Hepatocyte (in vitro differentiated cells): ENCODE measurements around the gene MANBA. TPM values are rescaled to one million over a fixed set of nuclear protein-coding genes. Genes with fewer than 3 reads are reported as not detected.
"Not testable (repeated sequence)": the region's sequence is repeated elsewhere in the genome, so short reads cannot be mapped to it uniquely, and the experiment has no call there.

ENCODE experiments used
- DNase-seq: peaks from one replicate; pipeline ENCODE4 v3.0.0-alpha.2; 2016; ENCODE audit warnings: low spot score
- H2AFZ ChIP-seq: fragments of 200-600 bp; sonication (generic); 2 replicates; pipeline ENCODE4 v1.6.0; 2016; ENCODE audit warnings: antibody characterized with exemption, mild to moderate bottlenecking
- H3K27ac ChIP-seq: fragments of 200-600 bp; sonication (generic); 2 replicates; pipeline ENCODE4 v1.5.1; 2016; ENCODE audit warnings: mild to moderate bottlenecking
- H3K27me3 ChIP-seq: fragments of 200-600 bp; sonication (generic); 2 replicates; pipeline ENCODE4 v1.6.1; 2016
- H3K36me3 ChIP-seq: fragments of 200-600 bp; sonication (generic); replicated peaks from 2 replicates; pipeline ENCODE4 v1.5.1; 2016; ENCODE audit warnings: low read depth; ENCODE audit not compliant: insufficient read depth
- H3K4me1 ChIP-seq: fragments of 200-600 bp; sonication (generic); 2 replicates; pipeline ENCODE4 v1.5.1; 2016; ENCODE audit warnings: mild to moderate bottlenecking, moderate library complexity; ENCODE audit not compliant: insufficient read depth
- H3K4me2 ChIP-seq: fragments of 200-600 bp; sonication (generic); 2 replicates; pipeline ENCODE4 v1.6.0; 2016
- H3K4me3 ChIP-seq: fragments of 200-600 bp; sonication (generic); 2 replicates; pipeline ENCODE4 v1.5.1; 2016; ENCODE audit warnings: mild to moderate bottlenecking
- H3K79me2 ChIP-seq: fragments of 200-600 bp; sonication (generic); 2 replicates; pipeline ENCODE4 v1.6.0; 2017; ENCODE audit warnings: mild to moderate bottlenecking
- H3K9me2 ChIP-seq: fragments of 200-600 bp; sonication (generic); replicated peaks from 2 replicates; pipeline ENCODE4 v1.6.0; 2017; ENCODE audit warnings: mild to moderate bottlenecking; ENCODE audit not compliant: insufficient read depth
- H3K9me3 ChIP-seq: fragments of 200-600 bp; sonication (generic); 2 replicates; pipeline ENCODE4 v1.5.1; 2016; ENCODE audit warnings: low read depth, mild to moderate bottlenecking
- H4K20me1 ChIP-seq: fragments of 200-600 bp; sonication (generic); 2 replicates; pipeline ENCODE4 v1.6.0; 2016; ENCODE audit warnings: mild to moderate bottlenecking; ENCODE audit not compliant: insufficient read depth, poor library complexity, severe bottlenecking
- EZH2 ChIP-seq: fragments of 200-600 bp; sonication (generic); IDR thresholded peaks from 2 replicates; pipeline ENCODE4 v1.6.1; 2016; ENCODE audit warnings: antibody characterized with exemption, mild to moderate bottlenecking, borderline replicate concordance
- EZH2phosphoT487 ChIP-seq: fragments of 200-600 bp; sonication (generic); IDR thresholded peaks from one replicate; pipeline ENCODE4 v1.6.1; 2018; ENCODE audit warnings: antibody characterized with exemption, mild to moderate bottlenecking, low read depth, moderate library complexity; ENCODE audit not compliant: unreplicated experiment, severe bottlenecking
- WGBS: methylation state at CpG from one replicate; pipeline ENCODE4 v1.1.6; 2016; ENCODE audit warnings: low lambda C conversion rate; ENCODE audit errors: missing lambda C conversion rate; 5-methylcytosine and 5-hydroxymethylcytosine counted together
- polyA plus RNA-seq: library from polyadenylated mRNA; unstranded; fragments of >200 nt; fragmentation: Nextera tagmentation; extraction: Ambion mirVana; gene quantifications from 2 replicates; pipeline ENCODE4 v1.2.1, GENCODE V29; 2016
- total RNA-seq: library from RNA; depleted of rRNA; stranded (reverse); fragments of >200 nt; gene quantifications from 2 replicates; pipeline ENCODE4 v1.2.3, GENCODE V29; 2014
- TF ChIP-seq, protein P1 (sequence below): fragments of 200-600 bp; sonication (generic); IDR thresholded peaks from 2 replicates; pipeline ENCODE4 v1.5.1; 2016; ENCODE audit warnings: antibody characterized with exemption, mild to moderate bottlenecking; ENCODE audit not compliant: poor library complexity

The MANBA gene
- total and polyA plus RNA-seq, 2 experiments from 2014 or later, result 52.0 to 98.1 TPM

DNA sequence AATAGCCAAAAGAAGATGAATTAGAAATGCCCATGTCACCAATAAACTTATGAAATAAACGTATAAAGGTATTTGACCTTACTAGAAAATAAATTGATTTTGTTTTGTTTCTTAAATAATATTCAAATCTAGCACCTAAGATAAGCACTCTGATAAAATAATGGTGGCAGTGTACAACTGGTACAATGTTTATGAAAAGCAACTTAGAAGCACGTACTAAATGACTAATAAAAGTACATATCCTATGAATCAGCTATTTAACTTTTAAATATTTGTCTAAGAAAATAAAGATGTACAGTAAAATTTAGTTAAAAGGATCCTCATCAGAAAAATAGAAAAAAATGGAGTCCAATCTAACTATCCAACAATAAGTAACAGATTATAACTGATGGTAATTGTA lies 6.7 kb downstream of the MANBA start:
- Histone ChIP-seq H3K4me1 (peaks cover 7% of the 10 kb centered on the region), H2AFZ (no peak overlapping the region), H3K4me3 (no peak overlapping the region), H3K9me3 (no peaks in the 10 kb centered on the region), H4K20me1 (peaks cover 5% of the 10 kb centered on the region), H3K9me2 (no peaks in the 10 kb centered on the region), H3K27ac (no peak overlapping the region), H3K79me2 (peaks cover 98% of the 10 kb centered on the region), H3K27me3 (no peaks in the 10 kb centered on the region), H3K4me2 (no peak overlapping the region), H3K36me3 (no peaks in the 10 kb centered on the region)
- WGBS, result 87% methylated on average over 2 of the region's 2 CpGs
- TF ChIP-seq EZH2phosphoT487 (no peak), EZH2 (no peak)
- TF ChIP-seq, protein P1, sequence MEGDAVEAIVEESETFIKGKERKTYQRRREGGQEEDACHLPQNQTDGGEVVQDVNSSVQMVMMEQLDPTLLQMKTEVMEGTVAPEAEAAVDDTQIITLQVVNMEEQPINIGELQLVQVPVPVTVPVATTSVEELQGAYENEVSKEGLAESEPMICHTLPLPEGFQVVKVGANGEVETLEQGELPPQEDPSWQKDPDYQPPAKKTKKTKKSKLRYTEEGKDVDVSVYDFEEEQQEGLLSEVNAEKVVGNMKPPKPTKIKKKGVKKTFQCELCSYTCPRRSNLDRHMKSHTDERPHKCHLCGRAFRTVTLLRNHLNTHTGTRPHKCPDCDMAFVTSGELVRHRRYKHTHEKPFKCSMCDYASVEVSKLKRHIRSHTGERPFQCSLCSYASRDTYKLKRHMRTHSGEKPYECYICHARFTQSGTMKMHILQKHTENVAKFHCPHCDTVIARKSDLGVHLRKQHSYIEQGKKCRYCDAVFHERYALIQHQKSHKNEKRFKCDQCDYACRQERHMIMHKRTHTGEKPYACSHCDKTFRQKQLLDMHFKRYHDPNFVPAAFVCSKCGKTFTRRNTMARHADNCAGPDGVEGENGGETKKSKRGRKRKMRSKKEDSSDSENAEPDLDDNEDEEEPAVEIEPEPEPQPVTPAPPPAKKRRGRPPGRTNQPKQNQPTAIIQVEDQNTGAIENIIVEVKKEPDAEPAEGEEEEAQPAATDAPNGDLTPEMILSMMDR, result no peak
- DNase-seq, result no peak

DNA sequence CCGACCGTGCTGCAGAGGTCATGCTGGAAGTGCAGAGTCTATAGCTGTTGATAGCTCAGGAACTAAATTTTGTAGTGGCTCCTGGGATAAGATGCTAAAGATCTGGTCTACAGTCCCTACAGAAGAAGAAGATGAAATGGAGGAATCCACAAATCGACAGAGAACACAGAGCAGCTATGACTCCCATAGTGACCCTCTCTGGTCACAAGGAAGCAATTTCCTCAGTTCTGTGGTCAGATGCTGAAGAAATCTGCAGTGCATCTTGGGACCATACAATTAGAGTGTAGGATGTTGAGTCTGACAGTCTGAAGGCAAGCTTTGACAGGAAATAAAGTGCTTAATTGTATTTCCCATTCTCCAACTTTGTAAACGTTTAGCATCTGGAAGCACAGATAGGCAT lies 8.8 kb downstream of the MANBA start:
- H3K27me3 ChIP-seq, result no peaks in the 10 kb centered on the region
- 88% methylated on average over 4 of the region's 4 CpGs for WGBS
- no peaks in the 10 kb centered on the region for H3K9me2 ChIP-seq
- H3K27ac ChIP-seq, result no peak overlapping the region
- peaks cover under 1% of the 10 kb centered on the region for H3K4me1 ChIP-seq
- TF ChIP-seq EZH2phosphoT487, result no peak
- TF ChIP-seq EZH2, result no peak
- TF ChIP-seq, protein P1, result no peak
- no peaks in the 10 kb centered on the region for H3K36me3 ChIP-seq
- no peak for DNase-seq
- H3K4me3 ChIP-seq, result no peak overlapping the region
- peaks cover 3% of the 10 kb centered on the region for H4K20me1 ChIP-seq
- H3K9me3 ChIP-seq, result no peaks in the 10 kb centered on the region
- H3K79me2 ChIP-seq, result peaks cover 98% of the 10 kb centered on the region
- H2AFZ ChIP-seq, result no peak overlapping the region
- H3K4me2 ChIP-seq, result no peak overlapping the region

DNA sequence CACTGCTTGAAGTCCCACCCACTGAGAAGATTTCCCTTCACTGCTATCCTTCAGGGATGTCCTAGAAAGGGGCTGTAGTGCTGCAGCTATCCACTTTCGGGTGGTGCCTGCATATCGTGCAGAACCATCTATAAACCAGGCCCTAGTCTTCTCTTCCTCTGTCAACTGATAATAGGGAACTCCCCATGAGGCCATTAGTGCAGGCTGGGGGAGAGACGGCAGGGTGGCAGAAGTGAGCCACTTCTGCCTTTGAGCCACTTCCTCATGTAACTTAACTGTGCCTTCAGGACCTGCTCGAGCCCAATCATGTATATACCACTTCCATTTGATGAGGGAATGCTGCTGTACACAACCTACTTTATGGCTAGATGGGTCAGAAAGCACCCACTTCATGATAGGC lies 17.4 kb downstream of the MANBA start:
- not testable (repeated sequence) for H3K27ac ChIP-seq, H3K9me3 ChIP-seq, H3K9me2 ChIP-seq, H3K4me2 ChIP-seq, H3K27me3 ChIP-seq, H4K20me1 ChIP-seq, H3K36me3 ChIP-seq, H3K4me1 ChIP-seq, H3K4me3 ChIP-seq, DNase-seq, H2AFZ ChIP-seq
- 92% methylated on average over 4 of the region's 4 CpGs for WGBS
- peaks cover 78% of the 10 kb centered on the region for H3K79me2 ChIP-seq

DNA sequence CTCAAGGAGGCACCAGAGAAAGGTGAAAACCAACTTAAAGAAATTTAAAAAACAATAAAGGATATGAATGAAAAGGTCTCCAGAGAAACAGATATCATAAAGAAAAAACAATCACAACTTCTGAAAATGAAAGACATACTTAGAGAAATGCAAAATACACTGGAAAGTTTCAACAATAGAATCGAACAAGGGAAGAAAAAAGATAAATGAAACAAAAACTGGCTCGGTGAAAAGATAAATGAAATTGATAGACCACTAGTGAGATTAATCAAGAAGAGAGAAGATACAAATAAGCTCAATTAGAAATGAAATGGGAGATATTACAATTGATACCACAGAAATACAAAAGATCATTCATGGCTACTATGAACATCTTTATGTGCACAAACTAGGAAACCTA lies 22.0 kb downstream of the MANBA start:
- not testable (repeated sequence) for H3K27me3 ChIP-seq, H4K20me1 ChIP-seq, H3K9me3 ChIP-seq, H2AFZ ChIP-seq, DNase-seq, H3K27ac ChIP-seq, H3K4me3 ChIP-seq, H3K9me2 ChIP-seq, H3K36me3 ChIP-seq, H3K4me2 ChIP-seq
- Histone ChIP-seq H3K4me1 (peaks cover 32% of the 10 kb centered on the region), H3K79me2 (peaks cover 69% of the 10 kb centered on the region)
- 98% methylated on average over 2 of the region's 2 CpGs for WGBS
